Stimulated activated CD4-positive, alpha-beta T cell treated with anti-CD3 and anti-CD28 coated beads, Interleukin-1b, Interleukin-23, amount 100 ng/mL, for 4 hours (primary cell): ENCODE data around the gene DPYSL3.
A peak's percentile ranks its signal among the peaks of the same experiment; 100 is the strongest.

ENCODE experiments used
- DNase-seq, 2 donors: peaks; one replicate each; pipeline ENCODE4 v3.0.0-alpha.2; 2020; ENCODE audit warnings: low read depth in 2 of 2

DPYSL3 gene

DNA sequence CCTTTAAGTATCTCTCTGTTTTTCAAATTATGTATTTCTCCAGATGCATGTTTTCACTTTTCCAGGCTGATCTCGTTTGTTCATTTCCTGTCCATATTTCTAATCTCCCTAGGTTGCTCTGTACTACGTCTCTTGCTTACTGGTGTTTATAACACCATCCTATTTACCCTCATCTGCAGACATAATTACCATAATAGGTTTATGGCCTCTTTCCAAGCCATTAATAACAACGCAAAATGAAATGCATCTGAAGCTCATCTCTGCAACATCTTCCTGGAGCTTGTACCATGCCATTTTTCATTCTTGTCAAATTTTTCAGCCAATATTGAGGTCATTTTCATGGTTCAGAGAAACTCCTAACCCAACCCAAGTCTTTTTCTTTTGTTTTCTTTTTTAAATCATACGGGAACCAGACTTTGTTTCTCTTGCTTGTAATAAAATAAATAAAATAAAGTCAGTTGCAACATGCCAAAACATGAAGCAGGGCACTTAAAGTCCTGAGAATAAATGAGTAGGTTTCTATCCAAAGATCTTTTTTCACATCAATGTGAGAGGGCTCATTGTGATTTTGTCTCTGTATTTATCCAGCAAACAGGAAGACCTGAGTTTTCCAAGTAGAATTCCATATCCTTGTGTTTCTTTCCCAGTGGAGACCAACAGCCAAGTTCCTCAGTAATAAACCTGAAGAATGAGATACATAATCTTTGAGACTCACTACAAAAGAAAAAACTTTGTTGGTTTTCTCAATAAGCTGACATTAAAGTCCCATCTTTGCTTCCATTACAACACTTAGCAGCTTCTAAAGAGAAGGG lies 37.0 kb downstream of the DPYSL3 start:
- DNase-seq, result no peak

DNA sequence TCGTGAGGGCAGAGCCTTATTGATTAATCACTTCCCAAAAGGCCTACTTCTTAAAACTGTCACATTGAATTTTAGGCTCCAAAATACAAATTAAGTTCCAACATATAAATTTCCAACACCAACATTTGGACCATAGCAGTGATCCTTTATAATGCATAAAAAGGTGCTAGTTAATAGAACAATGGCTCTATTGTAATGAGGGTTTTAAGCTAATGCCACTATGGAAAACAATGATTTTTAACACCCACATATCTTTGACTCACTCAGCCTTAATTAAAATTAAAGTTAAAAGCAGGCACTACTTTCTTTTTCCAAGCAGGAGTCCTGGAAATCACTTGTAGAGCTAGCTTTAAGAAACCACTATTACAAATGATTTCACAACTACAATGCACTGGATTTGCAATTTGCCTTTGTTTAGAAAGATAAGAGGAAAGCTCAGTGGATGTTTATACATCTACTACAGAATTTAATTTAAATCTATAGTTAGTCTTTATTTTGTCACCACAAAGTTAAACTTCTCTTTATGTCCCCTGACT lies 41.8 kb downstream of the DPYSL3 start:
- no peak for DNase-seq

DNA sequence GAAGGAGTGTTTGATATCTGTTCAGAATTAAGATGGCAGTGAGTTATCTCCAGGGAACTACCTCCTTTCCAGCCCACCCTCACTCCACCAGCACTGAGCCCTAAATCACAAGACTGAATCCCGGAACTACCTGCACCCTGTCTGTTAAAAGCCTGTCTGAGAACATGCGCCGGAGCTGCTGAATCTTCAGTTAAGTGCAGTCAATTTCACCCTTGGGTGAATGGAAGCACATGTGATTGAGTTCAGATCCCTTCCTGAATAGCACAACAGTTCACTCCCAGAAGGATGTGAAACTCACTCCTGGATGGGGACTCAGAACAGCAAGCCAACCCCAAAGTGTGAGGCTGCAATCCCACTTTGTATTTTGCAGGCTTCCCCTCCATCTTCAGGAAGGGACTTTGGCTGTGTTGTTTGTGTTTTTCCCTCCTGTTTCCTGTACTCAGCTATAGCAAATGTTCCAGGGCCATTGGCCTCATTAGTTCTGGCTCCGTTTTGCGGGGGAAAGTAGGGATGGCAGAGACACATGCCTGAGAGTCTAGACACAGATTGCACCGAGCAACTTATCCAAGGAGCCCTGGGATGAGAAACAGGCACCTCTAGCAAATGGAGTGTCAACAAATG lies 43.4 kb downstream of the DPYSL3 start:
- DNase-seq, result no peak

DNA sequence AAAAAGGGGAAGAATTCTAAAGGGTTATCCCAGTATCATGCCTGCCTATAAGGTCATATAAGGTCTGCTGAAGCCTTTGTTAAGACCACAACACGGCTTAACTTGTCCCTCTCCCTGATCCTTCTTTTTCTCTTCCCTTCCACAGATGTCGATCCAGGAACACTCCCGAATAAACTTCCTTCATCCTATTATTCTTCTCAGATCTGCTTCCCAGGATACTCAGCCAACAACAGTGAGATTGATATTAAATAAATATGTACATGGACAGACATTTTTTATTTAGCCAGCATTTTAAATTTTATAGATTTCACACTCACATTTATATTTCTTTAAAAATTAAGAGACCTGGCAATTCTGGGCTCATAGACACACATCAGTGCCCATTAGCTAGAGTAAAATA lies 44.1 kb downstream of the DPYSL3 start:
- no peak for DNase-seq

DNA sequence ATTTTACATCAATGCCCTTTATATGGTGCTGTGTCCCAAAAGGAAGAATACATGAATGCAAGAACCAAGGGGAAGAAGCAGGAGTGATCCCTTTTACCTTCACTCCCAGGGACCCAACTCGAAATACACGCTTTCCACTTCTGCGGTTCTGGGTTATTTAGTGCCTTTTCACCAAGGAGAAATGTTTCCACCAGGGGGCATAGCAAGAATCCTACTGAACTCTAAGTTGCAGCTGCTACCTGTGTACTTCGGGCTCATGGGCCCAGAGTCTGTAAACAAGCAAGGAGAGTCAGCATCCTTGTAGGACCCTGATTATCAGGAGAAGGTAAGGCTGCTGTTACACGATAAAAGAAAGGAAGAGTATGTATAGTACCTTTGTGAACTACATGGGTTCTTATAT lies 45.7 kb downstream of the DPYSL3 start:
- DNase-seq, result no peak

DNA sequence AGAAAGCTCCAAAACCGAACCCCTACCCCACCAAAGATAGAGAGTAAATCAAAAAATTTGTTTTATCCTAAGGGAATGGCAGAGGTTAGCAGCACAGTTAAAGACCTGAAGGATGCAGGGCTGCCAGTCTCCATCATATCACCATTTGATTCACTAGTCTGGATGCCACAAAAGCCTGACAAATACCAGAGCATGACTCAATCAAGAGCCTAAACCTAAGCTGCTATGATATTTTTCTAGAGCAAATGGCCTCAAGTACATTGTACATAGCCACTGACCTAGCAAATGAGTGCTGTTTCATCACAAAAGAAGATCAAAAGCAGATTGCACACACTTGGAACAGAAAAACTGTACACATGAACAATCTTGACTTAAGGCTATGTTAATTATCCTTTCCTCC lies 48.0 kb downstream of the DPYSL3 start:
- DNase-seq, result no peak

DNA sequence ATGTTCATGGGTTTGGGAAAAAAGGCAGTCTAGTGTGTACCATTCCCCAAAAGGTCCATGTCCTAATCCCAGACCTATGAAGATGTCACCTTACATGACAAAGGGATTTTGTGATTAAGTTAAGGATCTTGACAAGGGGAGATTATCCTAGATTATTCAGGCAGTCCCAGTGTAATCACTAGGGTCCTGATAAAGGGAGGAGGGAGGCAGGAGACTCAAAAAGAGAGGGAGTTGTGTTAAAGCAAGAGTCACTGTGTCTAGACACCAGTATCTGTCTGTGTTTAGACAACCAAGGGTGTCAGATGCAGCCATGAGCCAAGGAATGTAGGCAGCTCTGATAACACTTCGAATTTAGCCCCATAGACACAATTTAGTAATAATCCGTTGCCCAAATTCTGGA lies 49.5 kb downstream of the DPYSL3 start:
- DNase-seq, result no peak

DNA sequence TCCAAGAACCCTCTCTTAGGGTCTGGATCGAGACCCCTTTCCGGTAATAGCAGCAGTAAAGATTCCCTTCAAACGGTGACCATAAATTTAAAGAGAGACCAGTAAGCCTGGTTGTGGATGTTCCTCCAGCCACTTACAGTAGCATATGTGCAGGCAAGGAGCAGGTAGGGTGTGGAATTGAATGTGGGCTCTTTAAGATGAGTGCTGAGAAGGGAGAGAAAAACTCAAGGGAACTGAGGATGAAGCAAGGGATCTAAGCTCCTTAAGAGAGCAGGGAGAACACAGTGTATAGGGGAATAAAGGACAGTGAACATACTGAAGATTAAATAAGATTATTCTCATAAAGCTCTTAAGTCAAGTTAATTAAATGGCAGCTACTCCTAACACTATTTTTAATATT lies 51.3 kb downstream of the DPYSL3 start:
- DNase-seq, result no peak

DNA sequence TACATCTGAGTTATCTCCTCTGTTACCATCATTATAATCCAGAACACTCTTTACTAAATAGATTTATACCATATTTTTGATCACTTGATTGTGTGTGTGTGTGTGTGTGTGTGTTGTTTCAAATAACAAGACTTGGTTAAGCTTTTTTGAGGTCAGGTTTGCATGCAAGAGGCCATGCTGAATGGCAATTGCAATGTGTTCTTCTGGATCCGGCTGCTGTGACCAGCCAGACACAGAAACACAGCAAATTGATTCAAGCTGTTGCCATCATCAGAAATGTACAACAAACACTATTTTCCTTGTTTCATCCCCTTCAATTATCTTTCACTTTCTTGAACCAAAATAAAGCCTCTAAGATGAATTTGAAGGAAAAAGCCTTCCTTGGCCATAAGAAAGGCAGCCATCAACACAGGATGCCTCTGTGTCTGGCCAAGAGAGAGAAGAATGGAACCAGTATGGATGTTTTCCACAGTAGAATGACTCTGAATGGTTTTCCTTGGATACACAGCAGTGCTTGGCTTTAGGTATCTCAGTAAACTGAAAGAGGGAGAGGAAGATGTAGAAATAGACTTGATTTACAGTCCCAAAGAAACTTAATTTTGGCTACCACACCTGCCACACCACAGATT lies 53.9 kb downstream of the DPYSL3 start:
- DNase-seq, result no peak

DNA sequence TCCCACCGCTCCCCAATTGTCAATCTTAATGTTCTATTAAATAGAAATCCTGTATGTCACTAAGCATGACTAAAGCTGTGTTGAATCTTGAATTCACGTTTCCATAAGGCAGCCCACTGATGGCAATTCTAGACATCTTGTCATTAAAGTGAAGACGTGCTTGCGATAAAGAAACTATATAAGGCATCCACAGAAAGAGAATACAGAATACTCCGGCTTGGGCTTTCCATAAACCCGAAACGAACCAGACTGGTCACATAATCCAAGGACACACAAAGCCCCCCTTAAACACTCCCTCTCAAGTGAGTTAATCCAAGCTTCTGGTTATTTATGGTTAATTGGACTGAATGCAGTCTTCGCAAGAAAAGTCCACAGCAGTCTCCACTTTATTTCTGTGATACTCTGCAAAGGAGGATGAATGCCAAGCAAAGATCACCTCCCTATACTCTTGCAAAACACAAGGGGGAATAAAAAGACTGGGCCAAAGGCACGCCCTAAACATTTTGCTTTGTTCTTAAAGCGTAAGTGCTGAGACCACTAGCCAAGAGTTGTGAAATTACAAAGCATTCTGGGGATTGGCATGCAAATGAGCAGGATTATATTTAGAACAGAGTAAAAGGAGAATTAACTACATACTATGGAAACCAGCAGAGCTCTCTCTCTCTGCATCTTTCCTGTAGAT lies 54.7 kb downstream of the DPYSL3 start:
- DNase-seq, result no peak

DNA sequence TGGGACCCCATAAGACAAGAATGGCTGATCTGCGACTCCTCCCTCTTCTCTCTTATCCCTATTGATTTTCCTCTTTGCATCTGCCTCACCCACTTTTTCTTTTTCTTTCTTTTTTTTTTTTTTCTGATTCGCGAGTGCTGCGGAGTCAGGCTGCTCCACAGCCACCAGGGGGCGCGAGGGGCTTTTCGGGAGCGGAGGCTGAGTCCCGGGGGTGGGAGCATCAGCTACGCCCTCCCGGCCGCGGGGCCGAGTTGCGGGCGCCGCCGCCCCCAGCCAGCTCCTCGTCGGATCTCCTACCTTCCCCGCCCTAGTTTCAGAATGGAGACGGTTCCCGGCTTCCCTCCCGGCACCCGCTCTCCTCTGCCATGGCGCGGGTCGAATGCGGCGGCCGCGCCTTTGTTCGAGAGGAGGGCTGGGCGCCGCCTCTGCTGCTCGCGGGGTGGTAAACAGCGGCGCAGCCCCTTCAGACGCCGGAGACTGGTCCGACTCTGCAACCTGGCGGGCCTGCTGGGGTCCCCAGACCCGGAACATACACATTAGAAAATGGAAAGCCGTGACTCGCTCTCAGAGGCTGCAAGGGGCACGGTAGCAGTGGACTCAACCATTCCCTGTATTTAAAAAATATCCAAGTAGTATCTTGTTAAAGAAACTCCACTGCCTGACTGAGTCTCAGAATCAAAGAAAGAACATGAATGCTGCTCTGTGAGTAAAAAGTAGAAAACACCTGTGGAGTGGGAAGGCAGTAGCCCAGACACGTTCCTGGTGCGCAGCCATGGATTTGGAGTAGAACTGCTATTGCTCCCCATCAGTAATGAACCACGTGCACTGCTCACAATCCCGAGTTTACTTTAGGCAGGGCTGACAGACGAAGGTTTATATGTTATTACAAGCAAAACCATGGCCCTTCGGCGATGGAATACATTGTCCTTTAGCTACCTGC lies 55.7 kb downstream of the DPYSL3 start:
- DNase-seq, result peak; percentile 46 to 70

DNA sequence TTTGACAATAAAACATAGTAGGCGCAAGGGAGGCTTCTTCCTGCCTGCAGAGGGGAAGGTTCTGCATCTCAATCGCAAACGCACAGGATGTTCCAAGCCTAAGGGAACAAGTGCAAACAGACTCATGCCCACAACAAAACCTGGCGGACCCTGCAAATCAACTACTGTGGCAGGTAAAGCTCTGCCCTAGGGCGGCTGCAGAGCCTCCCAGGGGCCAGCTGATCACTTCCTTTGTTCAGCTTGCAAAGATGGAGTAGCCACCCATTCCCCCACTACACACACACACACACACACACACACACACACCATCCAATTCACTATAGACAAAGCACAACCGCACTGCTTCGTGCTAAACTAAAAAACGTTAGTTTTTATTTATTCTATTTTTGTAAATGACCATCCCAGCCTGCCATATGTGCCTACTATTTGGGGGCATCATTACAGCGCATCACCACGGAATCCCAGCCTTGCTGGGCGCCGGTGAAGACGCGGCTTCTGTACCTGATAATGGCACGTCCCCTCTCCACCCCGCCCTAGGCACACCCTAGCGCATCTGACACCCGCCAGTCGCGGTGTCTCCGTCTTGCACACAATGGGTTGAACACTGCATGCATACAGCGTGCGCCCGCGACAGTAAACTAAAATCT lies 57.6 kb downstream of the DPYSL3 start:
- DNase-seq, result no peak

DNA sequence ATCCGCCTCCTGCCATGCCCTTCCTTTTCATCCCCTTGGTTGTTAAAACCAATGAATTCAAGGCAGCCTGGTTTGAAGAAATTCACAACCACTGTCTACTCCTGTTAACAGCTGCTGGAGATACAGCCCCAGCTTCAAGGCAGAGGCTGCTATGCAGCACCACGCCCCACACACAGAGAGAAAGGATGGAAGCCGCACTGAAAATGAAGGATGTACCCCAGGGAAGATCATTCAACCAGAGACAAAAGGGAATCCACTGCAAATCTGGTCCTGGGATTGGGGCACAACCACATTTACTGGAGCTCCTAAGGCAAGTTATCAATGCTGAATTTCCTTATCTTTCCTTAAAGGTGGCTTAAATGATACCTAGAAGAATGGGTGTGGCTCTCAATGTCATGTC lies 58.7 kb downstream of the DPYSL3 start:
- DNase-seq, result no peak

DNA sequence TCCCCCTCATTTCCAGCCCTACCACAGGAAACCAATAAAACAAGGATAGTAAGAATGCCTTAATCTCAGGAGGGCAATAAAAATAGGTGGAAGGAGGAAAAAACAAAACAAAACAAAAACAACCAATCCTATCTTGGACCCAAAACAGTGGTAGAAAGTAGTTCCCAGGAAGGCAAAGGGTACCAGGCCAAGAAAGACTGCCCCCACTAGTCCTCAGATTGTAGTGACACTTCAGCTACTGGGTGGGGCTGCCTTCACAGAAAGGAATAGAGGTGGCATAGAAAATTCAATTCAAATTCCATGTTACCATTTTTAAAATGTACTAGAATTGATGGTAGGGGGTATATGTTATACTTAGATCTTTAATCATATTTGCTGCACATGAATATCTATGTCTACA lies 59.3 kb downstream of the DPYSL3 start:
- no peak for DNase-seq

DNA sequence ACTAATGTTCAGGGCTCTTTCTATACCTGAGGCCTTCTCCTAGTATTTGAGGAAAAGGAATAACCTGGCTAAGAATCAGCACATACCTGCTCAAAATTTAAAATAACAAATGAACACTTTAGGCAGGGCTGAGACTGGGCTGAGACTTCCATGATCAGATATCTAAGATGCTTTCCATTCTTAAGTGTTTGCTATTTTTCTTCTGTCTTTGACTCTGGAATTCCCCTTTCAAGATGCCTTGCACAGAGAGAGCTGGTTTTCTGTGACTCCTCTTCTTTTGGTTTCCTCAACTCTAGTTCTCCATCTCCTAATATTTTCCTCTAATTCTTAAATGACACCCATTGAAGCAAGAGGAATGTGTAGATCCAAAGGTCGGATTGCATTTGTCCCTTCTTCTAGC lies 61.1 kb downstream of the DPYSL3 start:
- DNase-seq, result no peak

DNA sequence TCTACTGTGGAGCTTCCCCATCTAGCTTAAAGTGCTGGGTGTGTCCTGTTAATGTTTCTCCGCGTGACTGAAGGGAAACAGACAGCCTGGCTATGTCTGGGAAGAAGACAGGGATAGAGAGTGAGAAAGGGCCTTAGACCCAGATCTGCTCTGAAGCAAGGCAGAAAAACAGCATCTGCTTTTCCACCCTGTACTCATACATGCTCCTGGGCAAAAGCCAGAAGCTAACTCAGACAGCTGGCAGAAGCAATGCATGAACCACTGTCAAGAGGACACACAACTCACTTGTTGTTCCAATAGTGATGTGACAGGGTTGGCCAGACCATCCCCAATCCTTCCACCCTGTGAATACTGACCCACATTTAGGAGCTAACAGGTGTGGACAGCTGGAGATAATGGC lies 63.3 kb downstream of the DPYSL3 start:
- DNase-seq, result no peak

DNA sequence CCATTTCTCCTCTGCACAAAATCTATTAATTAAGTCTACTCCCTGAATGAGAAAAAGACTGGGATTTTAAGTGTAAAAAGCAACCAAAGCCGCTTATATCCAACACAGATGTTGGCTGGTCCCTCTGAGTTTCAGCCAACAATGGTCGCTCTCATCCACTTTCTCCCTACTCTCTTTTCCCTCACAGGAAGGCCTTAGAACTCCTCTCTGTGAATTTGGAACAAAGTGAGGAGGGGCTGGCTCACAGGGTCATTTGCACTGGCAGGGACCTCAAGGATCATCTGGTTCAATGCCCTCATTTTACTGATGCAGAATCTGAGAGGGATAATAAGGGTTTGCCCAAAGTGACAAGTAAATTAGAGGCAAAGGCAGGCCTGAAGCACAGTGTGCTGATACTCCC lies 64.0 kb downstream of the DPYSL3 start:
- no peak for DNase-seq

DNA sequence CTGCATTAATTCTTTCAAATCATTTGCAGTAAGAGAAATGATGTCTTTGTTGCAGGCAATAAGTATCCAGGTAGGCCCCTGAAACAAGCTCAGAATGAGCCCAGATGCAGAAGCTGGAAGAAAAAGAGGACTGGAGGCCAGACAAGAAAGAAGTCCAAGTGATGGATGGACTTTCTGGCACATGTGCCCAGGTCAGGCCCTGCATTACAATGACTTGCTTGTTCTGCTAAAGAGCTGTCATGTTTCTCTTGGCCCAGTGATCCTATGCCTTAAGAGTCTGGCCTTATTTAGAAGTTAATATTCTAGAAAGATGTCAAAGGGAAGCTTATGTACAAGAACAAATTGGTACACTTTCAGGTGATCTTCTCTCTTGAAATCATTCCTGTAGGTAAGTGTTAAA lies 64.8 kb downstream of the DPYSL3 start:
- no peak for DNase-seq

DNA sequence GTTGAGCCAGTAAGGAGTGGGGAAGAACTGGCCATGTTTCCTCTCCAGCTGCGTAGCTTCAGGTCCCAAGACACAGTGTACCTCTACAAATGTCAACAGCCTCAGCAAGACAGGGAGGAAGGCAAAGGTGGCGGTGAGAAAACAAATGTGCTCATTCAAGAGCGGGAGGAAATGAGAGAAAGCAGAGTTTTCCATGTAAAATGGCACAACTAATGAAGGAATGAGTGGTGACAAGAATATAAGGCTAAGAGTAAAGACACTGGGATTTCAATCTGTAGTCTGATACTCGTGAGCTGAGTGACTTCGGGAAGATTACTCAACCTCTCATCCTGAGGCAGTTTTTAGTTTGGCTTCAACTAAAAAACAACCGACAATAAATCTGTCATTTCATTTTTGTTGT lies 67.6 kb downstream of the DPYSL3 start:
- no peak for DNase-seq

DNA sequence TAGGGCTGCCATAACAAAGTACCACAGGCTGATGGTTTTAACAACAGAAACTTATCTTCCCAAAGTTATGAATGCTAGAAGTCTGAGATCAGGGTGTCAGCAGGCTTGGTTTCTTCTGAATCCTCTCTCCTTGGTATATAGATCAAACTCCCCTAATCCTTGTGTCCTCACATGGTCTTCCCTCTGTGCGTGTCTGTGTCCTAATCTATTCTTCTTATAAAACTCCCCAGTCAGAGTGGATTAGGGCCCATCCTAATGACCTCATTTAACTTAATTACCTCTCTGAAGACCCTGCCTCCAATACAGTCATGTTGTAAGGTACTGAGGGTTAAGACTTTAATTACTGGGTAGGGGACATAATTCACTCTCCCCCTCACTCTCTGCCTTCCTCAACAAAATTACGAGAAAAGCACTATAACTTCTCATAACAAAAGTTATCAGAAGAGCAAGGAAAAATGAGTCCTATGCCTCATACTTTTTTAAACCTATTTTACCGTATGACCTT lies 68.6 kb downstream of the DPYSL3 start:
- DNase-seq, result no peak

DNA sequence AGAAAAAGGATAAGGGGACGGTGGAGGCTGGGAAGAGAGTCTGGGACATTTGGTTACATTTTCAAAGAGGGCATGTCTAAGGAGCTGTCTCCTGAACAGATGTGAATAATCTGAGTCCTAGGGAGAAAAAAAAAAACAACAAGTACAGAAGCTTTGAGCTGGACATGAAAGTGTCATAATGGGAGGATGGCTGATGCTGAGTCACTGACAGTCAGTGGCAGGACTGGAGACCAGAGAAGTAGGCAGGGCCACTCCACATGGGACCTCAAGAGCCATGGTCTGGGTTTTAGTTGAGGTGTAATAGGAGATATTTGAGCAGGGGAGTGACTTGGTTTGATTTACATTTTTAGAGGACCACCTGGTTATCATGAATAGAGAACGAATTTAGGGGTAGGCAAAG lies 70.6 kb downstream of the DPYSL3 start:
- DNase-seq, result no peak
